WTC11 (cell line): ENCODE results near the gene KDR. TPM values are rescaled to one million over a fixed set of nuclear protein-coding genes. Genes with fewer than 3 reads are reported as not detected.

ENCODE experiments used
- ATAC-seq: fragments of 200-7000 bp; cut with Tn5 transposase; 2 replicates; pipeline ENCODE4 v1.10.0; 2021; ENCODE audit warnings: mild to moderate bottlenecking, moderate library complexity
- CTCF ChIA-PET: fragments of 300-600 bp; sonication (Branson Sonifier 250); formaldehyde crosslinking; loops from one replicate; lab custom pipeline; 2021; ENCODE audit warnings: antibody characterized with exemption; lab: Charles Lee
- POLR2A ChIA-PET: fragments of 350-600 bp; sonication (Branson Sonifier 250); formaldehyde crosslinking; loops from one replicate; lab custom pipeline; 2021; ENCODE audit warnings: antibody characterized with exemption; lab: Charles Lee
- DNase-seq: peaks from one replicate; pipeline ENCODE4 v3.0.0; 2021; ENCODE audit warnings: low spot score
- H3K27ac Mint-ChIP-seq: 2 replicates; pipeline ENCODE4 v1.8.0; 2021; ENCODE audit warnings: mixed read lengths
- H3K27me3 Mint-ChIP-seq: 2 replicates; pipeline ENCODE4 v1.8.0; 2021; ENCODE audit warnings: low read depth, mild to moderate bottlenecking, moderate library complexity, mixed read lengths
- H3K36me3 Mint-ChIP-seq: 2 replicates; pipeline ENCODE4 v1.8.0; 2021; ENCODE audit warnings: mixed read lengths
- H3K4me1 Mint-ChIP-seq: 2 replicates; pipeline ENCODE4 v1.8.0; 2022; ENCODE audit warnings: mixed read lengths
- H3K4me3 Mint-ChIP-seq: 2 replicates; pipeline ENCODE4 v1.8.0; 2021; ENCODE audit warnings: mild to moderate bottlenecking, moderate library complexity, mixed read lengths
- H3K9me3 Mint-ChIP-seq: 2 replicates; pipeline ENCODE4 v1.8.0; 2021; ENCODE audit warnings: mixed read lengths
- AFF4 ChIP-seq: sonication (generic); formaldehyde crosslinking; IDR thresholded peaks from 2 replicates; pipeline ENCODE4 v1.8.1; 2023; ENCODE audit warnings: mild to moderate bottlenecking, missing genetic modification reagents, borderline replicate concordance
- ESRRA ChIP-seq: sonication (generic); formaldehyde crosslinking; IDR thresholded peaks from 2 replicates; pipeline ENCODE4 v1.8.1; 2022; ENCODE audit warnings: mild to moderate bottlenecking, missing genetic modification reagents, borderline replicate concordance
- HMGXB4 ChIP-seq: sonication (generic); formaldehyde crosslinking; IDR thresholded peaks from 2 replicates; pipeline ENCODE4 v1.8.1; 2023; ENCODE audit warnings: mild to moderate bottlenecking, moderate library complexity, missing genetic modification reagents
- IRF2 ChIP-seq: sonication (generic); formaldehyde crosslinking; IDR thresholded peaks from 2 replicates; pipeline ENCODE4 v1.8.0; 2022; ENCODE audit warnings: low read depth, missing genetic modification reagents, borderline replicate concordance
- JAZF1 ChIP-seq: fragments of 250-450 bp; sonication (Bioruptor Pico); IDR thresholded peaks from 2 replicates; pipeline ENCODE4 v1.9.0; 2021; ENCODE audit warnings: moderate library complexity, mild to moderate bottlenecking, inconsistent platforms
- NFATC4 ChIP-seq: fragments of 250-450 bp; sonication (Bioruptor Pico); IDR thresholded peaks from 2 replicates; pipeline ENCODE4 v1.9.0; 2021; ENCODE audit warnings: mild to moderate bottlenecking
- OVOL2 ChIP-seq: fragments of 250-450 bp; sonication (Bioruptor Pico); IDR thresholded peaks from 2 replicates; pipeline ENCODE4 v1.9.0; 2021; ENCODE audit warnings: mild to moderate bottlenecking, borderline replicate concordance
- SMAD3 ChIP-seq: sonication (generic); formaldehyde crosslinking; IDR thresholded peaks from 2 replicates; pipeline ENCODE4 v1.8.0; 2022; ENCODE audit warnings: missing genetic modification reagents, mild to moderate bottlenecking, borderline replicate concordance
- SMAD4 ChIP-seq: sonication (generic); formaldehyde crosslinking; IDR thresholded peaks from 2 replicates; pipeline ENCODE4 v1.8.0; 2022; ENCODE audit warnings: mild to moderate bottlenecking, missing genetic modification reagents
- TCF7 ChIP-seq: sonication (generic); formaldehyde crosslinking; IDR thresholded peaks from 2 replicates; pipeline ENCODE4 v1.8.0; 2022; ENCODE audit warnings: mild to moderate bottlenecking, low read depth, missing genetic modification reagents, moderate library complexity
- ZBTB21 ChIP-seq: sonication (generic); formaldehyde crosslinking; IDR thresholded peaks from 2 replicates; pipeline ENCODE4 v1.8.1; 2023; ENCODE audit warnings: mild to moderate bottlenecking, missing genetic modification reagents, borderline replicate concordance
- ZMAT4 ChIP-seq: fragments of 250-450 bp; sonication (Bioruptor Pico); IDR thresholded peaks from 2 replicates; pipeline ENCODE4 v1.9.0; 2021; ENCODE audit warnings: mild to moderate bottlenecking
- ZNF219 ChIP-seq: sonication (generic); formaldehyde crosslinking; IDR thresholded peaks from 2 replicates; pipeline ENCODE4 v1.8.0; 2023; ENCODE audit warnings: missing genetic modification reagents, mild to moderate bottlenecking, borderline replicate concordance
- ZNF317 ChIP-seq: sonication (generic); formaldehyde crosslinking; IDR thresholded peaks from 2 replicates; pipeline ENCODE4 v1.8.1; 2023; ENCODE audit warnings: low read depth, mild to moderate bottlenecking, moderate library complexity, missing genetic modification reagents, borderline replicate concordance
- ZNF425 ChIP-seq: fragments of 250-450 bp; sonication (Bioruptor Pico); conservative IDR thresholded peaks from 2 replicates; pipeline ENCODE4 v1.9.0; 2021; ENCODE audit warnings: mild to moderate bottlenecking
- total RNA-seq: library from RNA; stranded (reverse); gene quantifications from 3 replicates; pipeline ENCODE4 v1.2.3, GENCODE V29; 2021
- TF ChIP-seq, protein P1 (sequence below): sonication (generic); formaldehyde crosslinking; IDR thresholded peaks from 2 replicates; pipeline ENCODE4 v1.8.0; 2022; ENCODE audit warnings: mild to moderate bottlenecking, missing genetic modification reagents
- TF ChIP-seq, protein P2 (sequence below): sonication (generic); formaldehyde crosslinking; IDR thresholded peaks from 2 replicates; pipeline ENCODE4 v1.8.0; 2023; ENCODE audit warnings: missing genetic modification reagents

Gene KDR
- total RNA-seq, 1 experiment from 2014 or later, result 80.8 TPM

DNA sequence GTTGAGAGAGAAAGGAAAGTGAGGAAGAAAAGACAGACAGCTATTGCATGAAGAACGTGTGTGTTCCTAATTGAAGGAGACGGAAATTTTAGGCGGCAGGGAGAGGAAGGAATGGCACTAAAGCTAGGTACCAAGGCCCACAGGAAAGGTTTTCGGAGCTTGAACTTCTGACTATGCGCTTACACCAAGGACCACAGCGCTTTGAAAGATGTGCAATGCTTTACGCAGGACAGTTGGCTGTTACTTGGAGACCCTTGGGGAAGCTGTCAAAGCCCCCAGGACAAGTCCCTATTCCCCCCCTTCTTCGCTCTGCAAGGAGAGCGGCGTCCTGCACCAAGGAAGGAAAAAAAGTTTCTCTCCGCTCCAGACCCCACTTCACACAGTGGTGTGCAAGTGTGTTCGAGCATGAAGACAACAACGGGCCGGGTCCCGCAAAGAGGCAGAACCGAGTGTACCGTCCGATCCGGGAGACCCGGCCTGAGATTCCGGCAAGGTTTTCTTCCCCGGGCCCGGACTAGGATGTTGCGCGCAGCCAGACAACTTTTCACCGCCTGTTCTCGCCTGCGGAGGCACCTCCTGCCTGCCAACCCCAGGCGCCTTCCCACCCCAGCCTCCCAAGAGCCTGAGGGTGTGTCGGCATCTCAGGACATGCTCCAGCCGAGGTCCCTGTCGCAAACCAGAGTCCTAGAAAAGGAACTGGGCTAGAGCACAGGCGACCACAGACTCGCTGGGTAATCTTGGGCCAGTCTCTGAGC lies 896 bp downstream of the KDR start:
- Mint-ChIP-seq H3K36me3 (peaks cover 23% of the 10 kb centered on the region), H3K9me3 (peaks cover 6% of the 10 kb centered on the region), H3K27ac (0 out of 2 replicates have a peak overlapping the region, but pooled peaks have one; percentile 62)
- peak; percentile 21 for ATAC-seq
- TF ChIP-seq SMAD3 (CRISPR knock-in tag) (0 out of 2 replicates have a peak, but pooled peaks have one; percentile 43), TCF7 (no peak)
- TF ChIP-seq, protein P1, sequence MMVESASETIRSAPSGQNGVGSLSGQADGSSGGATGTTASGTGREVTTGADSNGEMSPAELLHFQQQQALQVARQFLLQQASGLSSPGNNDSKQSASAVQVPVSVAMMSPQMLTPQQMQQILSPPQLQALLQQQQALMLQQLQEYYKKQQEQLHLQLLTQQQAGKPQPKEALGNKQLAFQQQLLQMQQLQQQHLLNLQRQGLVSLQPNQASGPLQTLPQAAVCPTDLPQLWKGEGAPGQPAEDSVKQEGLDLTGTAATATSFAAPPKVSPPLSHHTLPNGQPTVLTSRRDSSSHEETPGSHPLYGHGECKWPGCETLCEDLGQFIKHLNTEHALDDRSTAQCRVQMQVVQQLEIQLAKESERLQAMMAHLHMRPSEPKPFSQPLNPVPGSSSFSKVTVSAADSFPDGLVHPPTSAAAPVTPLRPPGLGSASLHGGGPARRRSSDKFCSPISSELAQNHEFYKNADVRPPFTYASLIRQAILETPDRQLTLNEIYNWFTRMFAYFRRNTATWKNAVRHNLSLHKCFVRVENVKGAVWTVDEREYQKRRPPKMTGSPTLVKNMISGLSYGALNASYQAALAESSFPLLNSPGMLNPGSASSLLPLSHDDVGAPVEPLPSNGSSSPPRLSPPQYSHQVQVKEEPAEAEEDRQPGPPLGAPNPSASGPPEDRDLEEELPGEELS (CRISPR knock-in tag), result peak; percentile 42; the same call in 1 of the 2 replicates
- TF ChIP-seq, all 79 proteins: peak for 2
- peaks cover 47% of the 10 kb centered on the region for H3K4me1 Mint-ChIP-seq
- POLR2A ChIA-PET, result no interaction called here
- H3K4me3 Mint-ChIP-seq, result peak overlapping the region; percentile 81
- CTCF ChIA-PET, result interaction anchor here (0.5 to 2.9 kb wide), 6 partner anchors 61 to 330 kb away, joined by 3 to 36 read pairs (median 3); no protein-coding TSS in a partner anchor
- peaks cover 7% of the 10 kb centered on the region; the same call in 1 of the 2 replicates for H3K27me3 Mint-ChIP-seq
- peak; percentile 35 for DNase-seq

DNA sequence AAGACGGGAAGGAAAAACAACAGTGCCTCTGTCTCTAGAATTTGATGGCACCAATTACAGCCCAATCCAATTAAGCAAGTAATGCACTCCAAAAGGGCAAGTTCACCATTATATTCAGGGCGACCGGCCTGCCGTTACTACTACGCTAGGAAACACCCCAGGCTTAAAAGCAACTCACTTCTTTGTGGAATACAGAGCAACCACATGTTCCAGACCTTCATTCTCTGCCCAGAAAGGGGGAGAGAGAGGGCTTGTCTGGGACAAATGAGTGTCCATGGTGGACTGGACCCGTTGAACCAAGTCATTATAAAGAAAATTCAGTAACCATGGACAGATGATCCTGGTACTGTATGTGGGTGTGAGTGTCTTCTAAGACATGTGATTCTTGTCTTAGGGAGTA lies 1.6 kb downstream of the KDR start:
- Mint-ChIP-seq H3K9me3 (peaks cover 6% of the 10 kb centered on the region), H3K27me3 (peaks cover 7% of the 10 kb centered on the region; the same call in 1 of the 2 replicates), H3K36me3 (peaks cover 19% of the 10 kb centered on the region), H3K4me1 (peaks cover 49% of the 10 kb centered on the region), H3K4me3 (peak overlapping the region; percentile 81), H3K27ac (no peak overlapping the region)
- CTCF ChIA-PET, result interaction anchor here (1.0 to 2.9 kb wide), 3 partner anchors 62 to 138 kb away, joined by 3 to 36 read pairs (median 3); no protein-coding TSS in a partner anchor
- DNase-seq (no peak), ATAC-seq (no peak)
- POLR2A ChIA-PET, result no interaction called here
- TF ChIP-seq ZNF425 (CRISPR knock-in tag) (no peak), SMAD4 (no peak), ZNF317 (CRISPR knock-in tag) (no peak), ZMAT4 (CRISPR knock-in tag) (no peak), ZBTB21 (CRISPR knock-in tag) (no peak), IRF2 (no peak), ZNF219 (no peak), JAZF1 (CRISPR knock-in tag) (no peak), OVOL2 (CRISPR knock-in tag) (no peak), NFATC4 (CRISPR knock-in tag) (no peak), ESRRA (CRISPR knock-in tag) (no peak), AFF4 (CRISPR knock-in tag) (no peak), HMGXB4 (CRISPR knock-in tag) (no peak)
- TF ChIP-seq, protein P1 (CRISPR knock-in tag), result no peak
- TF ChIP-seq, protein P2, sequence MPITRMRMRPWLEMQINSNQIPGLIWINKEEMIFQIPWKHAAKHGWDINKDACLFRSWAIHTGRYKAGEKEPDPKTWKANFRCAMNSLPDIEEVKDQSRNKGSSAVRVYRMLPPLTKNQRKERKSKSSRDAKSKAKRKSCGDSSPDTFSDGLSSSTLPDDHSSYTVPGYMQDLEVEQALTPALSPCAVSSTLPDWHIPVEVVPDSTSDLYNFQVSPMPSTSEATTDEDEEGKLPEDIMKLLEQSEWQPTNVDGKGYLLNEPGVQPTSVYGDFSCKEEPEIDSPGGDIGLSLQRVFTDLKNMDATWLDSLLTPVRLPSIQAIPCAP (CRISPR knock-in tag), result no peak
